H7 (cell line): ENCODE data around the gene PDGFC. TPM values are rescaled to one million over a fixed set of nuclear protein-coding genes. Genes with fewer than 3 reads are reported as not detected.
"Not testable (repeated sequence)": the region's sequence is repeated elsewhere in the genome, so short reads cannot be mapped to it uniquely, and the experiment has no call there.

ENCODE experiments used
- DNase-seq: peaks from one replicate; pipeline ENCODE4 v3.0.0; 2012
- H3K27me3 ChIP-seq: 2 replicates; pipeline ENCODE4 v1.6.0; 2011; ENCODE audit warnings: mild to moderate bottlenecking, low read length; ENCODE audit not compliant: control insufficient read depth, insufficient read depth
- H3K36me3 ChIP-seq: replicated peaks from 2 replicates; pipeline ENCODE4 v1.5.1; 2011; ENCODE audit warnings: low read length; ENCODE audit not compliant: control insufficient read depth, insufficient read depth
- H3K4me3 ChIP-seq: 2 replicates; pipeline ENCODE4 v1.5.1; 2011; ENCODE audit warnings: low read depth, mild to moderate bottlenecking, control low read depth, low read length, moderate library complexity; ENCODE audit not compliant: insufficient read depth
- total RNA-seq: library from RNA; depleted of rRNA; stranded (reverse); fragments of >200 nt; shearing (Covaris generic); gene quantifications from 2 replicates; pipeline ENCODE4 v1.2.3, GENCODE V29; 2014

Gene PDGFC
- total RNA-seq, 1 experiment from 2014 or later, result 6.5 TPM

DNA sequence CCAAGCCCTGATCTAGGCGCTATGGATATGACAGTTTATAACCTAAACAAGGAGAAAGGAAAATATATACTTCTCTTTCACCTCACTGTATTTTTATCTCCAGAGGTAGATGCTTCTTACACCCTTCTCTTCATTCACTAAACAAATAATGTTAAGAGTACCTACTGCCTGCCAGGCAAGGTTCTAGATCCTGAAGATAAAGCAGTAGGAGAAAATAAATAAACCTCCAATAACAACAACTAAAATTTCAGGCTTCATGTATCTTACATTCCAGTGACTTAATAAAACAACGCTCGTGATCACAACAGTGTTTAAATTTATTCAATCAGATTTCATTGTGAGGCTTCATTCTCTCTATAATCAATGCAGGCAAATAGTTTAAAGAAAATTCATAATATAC is 20.7 kb downstream of the PDGFC start:
- DNase-seq, result no peak
- Histone ChIP-seq H3K27me3 (no peaks in the 10 kb centered on the region), H3K36me3 (no peaks in the 10 kb centered on the region), H3K4me3 (no peak overlapping the region)

DNA sequence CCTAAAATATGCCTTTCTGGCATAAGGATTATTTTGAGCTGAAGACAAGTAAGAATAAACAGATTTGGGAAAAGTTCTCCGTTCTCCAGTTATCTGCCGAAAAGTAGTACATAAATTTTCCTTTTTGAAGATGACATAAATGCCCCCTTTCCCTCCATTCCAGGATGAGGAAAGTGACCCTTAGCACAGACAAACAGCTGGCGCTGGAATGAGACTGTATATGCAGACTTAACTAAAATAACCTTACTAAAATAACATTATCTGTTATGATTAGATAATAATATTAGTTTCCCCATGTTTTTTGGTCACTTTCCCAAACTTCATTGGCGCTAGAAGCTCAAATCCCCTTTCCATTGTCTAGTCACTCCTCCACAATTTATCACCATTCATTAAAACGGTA is 21.5 kb downstream of the PDGFC start:
- H3K36me3 ChIP-seq, result no peaks in the 10 kb centered on the region
- H3K4me3 ChIP-seq, result no peak overlapping the region
- no peaks in the 10 kb centered on the region for H3K27me3 ChIP-seq
- no peak for DNase-seq

DNA sequence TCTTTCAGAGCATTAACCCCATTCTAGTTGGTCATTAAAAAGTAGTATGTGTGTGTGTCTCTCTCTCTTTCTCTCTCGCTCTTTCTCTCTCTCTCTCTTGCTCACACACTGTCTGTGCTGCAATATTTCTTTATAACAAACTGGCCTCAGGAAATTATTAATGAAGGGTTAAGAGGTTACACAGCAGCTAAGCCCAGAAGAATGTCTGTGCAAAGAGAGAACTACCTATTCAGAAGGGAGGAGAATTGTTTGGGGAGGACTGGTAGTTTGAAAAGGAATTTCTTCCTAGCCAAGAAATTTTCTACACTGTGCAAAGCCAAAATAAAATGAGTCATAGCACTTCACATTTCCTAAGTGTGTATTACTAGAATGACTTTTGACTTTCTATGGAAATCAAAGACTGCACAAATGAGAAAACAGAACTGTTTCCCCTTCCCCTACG is 22.2 kb downstream of the PDGFC start:
- H3K27me3 ChIP-seq, result no peaks in the 10 kb centered on the region
- no peak for DNase-seq
- H3K36me3 ChIP-seq, result no peaks in the 10 kb centered on the region
- H3K4me3 ChIP-seq, result no peak overlapping the region

DNA sequence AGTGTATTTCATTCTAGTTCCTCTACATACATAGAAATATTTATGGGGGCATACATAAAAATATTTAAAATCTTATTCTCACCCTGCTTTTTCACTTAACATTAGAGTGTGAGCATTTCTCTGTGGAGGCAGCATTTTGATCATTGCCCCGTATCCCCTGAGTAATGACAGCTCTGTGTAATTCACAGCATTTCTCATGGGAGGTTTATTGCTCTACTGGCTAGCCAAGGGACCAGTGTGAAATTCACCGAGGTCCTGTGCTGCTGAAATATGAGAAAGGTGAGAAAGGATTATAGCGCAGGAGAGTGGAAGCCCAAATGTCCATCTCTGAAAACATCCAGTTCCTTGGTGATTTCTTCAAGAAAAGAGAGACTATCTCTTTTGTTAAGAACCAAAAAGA is 22.9 kb downstream of the PDGFC start:
- Histone ChIP-seq H3K27me3 (no peaks in the 10 kb centered on the region), H3K4me3 (no peak overlapping the region)
- DNase-seq, result no peak

DNA sequence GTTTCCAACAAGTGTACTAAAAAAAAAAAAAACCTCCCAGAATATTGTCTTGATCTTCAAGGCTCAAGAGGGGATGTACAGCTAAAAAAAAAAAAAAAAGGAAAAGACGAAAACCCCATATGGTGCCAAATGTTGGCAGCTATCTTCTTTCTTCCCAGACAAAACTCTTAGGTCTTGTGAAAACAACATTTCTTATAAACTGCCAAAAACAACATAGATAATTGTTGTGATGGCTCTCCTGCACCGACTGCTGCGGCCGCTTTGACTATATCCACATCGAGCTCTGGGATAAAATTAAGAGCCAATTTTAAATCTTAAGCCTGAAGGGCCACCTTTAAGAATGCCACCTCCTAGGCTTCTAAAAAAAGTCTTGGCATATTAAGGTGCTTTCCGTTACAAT is 23.5 kb downstream of the PDGFC start:
- H3K27me3 ChIP-seq, result no peaks in the 10 kb centered on the region
- DNase-seq, result no peak
- no peaks in the 10 kb centered on the region for H3K36me3 ChIP-seq
- no peak overlapping the region for H3K4me3 ChIP-seq

More for the DNA sequence above, 22.9 kb downstream of the PDGFC start:
- H3K36me3 ChIP-seq, result no peaks in the 10 kb centered on the region

DNA sequence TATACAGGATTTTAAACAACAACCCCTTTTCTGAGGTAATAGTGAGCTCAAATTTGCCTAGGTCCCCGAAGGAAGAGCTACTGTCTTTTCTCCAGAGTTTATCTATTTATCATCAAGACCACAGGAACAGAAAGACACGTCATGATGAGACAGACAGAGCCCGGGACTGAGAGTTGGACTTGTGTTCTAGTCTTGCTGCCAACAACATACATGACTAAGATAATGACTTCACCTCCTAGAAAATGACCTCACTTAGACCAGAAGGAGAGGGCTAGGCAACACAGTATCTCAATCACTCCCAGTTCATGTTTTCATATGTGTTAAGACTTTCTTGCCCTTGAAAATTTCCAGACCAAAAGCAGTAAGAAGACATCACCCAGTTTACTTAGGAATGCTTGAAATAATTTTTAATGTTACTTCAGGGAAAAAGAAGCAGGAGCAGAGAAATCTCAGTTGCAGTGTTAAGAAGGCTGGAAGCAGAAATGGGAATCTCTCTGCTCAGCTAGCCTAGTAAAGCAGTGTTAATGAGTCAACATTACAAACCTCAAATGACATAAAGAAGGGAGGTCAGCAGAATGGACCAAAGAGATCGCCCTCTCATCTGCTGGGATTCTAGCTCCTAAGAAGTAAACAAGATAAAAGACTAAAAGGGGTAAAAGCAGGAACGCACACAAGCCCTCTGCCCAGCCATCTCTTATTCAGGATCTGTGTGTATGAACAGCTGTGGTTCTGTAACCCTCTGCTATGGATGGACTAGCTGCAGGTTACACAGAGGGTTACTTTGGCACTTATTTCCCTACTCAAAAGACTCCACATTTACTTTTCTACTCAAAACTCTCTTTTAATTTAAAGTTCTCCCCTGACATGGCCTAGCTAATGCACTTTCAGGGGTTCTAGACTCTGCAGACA is 24.8 kb downstream of the PDGFC start:
- Histone ChIP-seq H3K4me3 (no peak overlapping the region), H3K36me3 (no peaks in the 10 kb centered on the region), H3K27me3 (no peaks in the 10 kb centered on the region)
- DNase-seq, result no peak

DNA sequence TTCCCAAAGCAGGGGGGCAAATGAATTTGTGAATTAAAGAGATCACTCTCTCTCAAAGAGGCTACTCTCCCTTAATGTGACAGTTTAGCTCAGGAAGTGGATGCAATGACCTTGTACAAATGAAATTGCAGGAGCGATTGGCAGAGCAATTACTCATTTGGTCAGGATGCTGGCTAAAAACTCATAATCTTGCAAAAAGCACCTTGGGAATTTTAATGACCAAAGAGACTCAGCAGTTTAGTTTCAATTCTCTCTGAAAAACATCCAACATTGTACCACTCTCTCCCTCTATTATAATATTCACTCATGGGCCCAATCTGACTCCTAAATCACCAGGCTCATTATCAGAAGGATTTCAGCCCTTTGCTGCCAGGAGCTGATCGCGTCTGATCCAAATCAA is 26.1 kb downstream of the PDGFC start:
- DNase-seq, result no peak
- Histone ChIP-seq H3K4me3 (no peak overlapping the region), H3K27me3 (no peaks in the 10 kb centered on the region), H3K36me3 (no peaks in the 10 kb centered on the region)

DNA sequence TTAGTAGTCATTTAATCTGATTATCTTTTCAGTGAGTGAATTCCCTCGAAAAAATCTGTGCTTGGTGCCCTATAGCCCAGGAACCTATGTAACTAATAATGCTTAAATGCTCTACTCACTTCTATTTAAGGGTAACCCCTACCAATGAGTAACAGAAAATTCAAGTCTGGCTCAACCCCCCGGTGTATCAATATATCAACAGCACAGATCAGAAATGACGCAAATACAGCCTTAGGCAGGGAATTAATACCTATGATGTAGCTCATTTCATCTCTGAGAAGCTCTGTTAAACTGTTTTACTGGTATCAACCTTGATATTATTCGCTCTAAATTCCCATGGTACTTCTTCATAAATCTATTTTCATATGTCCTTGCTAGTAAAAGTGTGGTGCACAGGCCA is 28.6 kb downstream of the PDGFC start:
- no peaks in the 10 kb centered on the region for H3K27me3 ChIP-seq

DNA sequence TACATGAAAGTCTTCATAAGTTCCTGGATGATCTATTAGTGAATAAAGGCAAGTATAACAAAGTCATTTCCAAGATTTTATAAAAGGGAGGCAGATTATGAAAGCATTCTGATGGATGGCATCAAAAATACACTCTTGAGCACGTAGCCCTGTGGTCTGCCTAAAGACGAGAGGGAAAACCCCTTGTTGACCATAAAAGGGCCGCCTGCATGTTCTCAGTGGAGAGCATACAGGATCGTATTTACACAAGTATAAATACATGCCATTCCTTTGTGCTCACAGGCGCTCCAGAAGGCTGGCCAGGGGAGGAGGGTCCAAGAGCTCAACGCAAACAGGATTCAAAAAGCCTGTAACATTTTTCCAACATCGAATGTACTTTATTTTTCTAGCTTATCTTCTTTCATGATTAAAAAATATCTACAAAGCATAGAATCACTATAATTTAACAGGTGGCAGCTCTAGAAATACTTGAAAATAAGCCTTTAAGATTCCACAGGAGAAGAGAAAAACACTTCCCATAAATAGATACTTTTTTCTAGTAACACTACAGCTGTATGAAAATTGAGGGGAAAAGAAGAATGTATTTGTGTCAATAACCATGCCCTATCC is 29.6 kb downstream of the PDGFC start:
- peak; percentile 7 for DNase-seq
- H3K27me3 ChIP-seq, result no peaks in the 10 kb centered on the region
- H3K36me3 ChIP-seq, result no peaks in the 10 kb centered on the region
- no peak overlapping the region for H3K4me3 ChIP-seq

More for the DNA sequence above, 28.6 kb downstream of the PDGFC start:
- Histone ChIP-seq H3K36me3 (no peaks in the 10 kb centered on the region), H3K4me3 (no peak overlapping the region)
- DNase-seq, result no peak

DNA sequence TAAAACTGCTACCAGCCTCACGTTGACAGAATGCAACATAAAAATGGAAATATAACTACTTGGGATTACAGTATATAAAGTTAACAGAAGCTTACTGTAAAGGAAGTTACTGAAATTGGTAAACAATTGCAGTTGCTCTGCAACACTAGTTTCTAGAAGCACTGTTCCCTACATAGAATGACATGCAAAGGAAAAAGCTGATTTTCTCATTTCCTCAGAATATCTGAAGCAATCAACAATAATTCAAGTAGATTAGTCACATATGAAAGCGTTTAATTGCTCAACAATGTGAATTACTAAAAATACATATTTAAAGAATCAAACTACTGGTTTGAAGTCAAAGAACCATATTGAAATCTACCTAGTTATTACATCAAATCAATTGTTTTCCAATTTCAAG is 31.8 kb downstream of the PDGFC start:
- Histone ChIP-seq H3K27me3 (no peaks in the 10 kb centered on the region), H3K4me3 (no peak overlapping the region), H3K36me3 (no peaks in the 10 kb centered on the region)
- no peak for DNase-seq

DNA sequence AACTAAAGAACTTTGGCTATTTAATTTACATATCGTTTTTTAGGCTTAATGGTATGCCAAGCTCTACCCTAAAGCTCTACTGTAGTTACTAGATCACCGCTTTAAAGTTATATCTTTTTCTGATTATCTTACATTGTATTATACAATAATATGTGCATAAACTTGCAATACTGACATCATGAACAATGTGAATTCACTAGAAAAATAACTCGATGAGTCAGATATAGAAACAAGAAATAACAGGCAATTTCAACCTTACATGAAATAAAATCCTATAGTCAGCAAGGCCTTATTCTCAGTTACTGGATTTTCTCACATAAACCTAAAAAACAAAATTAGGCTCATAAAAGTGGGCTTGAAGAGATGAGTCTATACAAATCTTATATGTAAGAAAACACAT is 32.5 kb downstream of the PDGFC start:
- DNase-seq, result no peak
- no peaks in the 10 kb centered on the region for H3K36me3 ChIP-seq
- H3K27me3 ChIP-seq, result no peaks in the 10 kb centered on the region
- H3K4me3 ChIP-seq, result no peak overlapping the region

DNA sequence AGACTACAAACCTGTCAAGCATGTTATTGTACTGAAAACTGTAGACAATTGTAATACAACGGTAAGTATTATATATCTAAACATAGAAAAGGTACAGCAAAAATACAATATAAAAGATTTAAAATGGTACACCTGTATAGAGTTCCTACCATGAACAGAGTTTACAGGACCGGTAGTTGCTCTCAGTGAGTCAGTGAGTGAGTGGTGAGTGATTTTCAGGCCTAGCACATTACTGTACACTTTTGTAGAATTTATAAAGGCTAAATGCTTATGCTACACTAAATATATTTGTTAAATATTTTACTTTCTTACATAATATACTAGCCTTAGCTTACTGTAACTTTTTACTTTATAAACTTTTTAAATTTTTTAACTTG is 37.4 kb downstream of the PDGFC start:
- no peaks in the 10 kb centered on the region for H3K27me3 ChIP-seq
- no peak overlapping the region for H3K4me3 ChIP-seq
- no peak for DNase-seq
- H3K36me3 ChIP-seq, result no peaks in the 10 kb centered on the region

DNA sequence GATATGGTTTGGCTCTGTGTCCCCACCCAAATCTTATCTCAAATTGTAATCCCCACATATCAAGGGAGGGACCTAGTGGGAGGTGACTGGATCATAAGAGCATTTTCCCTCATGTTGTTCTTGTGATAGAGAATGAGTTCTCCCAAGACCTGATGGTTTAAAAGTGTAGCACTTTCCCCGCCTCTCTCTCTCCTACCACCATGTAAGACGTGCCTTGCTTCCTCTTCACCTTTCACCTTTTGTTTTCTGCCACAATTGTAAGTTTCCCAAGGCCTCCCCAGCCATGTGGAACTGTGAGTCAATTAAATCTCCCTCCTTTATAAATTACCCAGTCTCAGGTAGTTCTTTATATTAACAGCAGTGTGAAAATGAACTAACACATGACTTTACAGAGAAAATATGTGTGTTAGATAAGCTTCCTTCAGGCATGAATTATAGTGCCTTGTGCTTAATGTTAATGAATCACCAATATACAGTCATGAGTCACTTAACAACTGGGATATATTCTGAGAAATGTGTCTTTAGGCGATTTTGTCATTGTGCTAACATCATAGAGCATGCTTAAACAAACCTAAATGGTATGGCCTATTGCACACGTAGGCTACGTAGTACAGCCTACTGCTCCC is 37.9 kb downstream of the PDGFC start:
- Histone ChIP-seq H3K36me3 (no peaks in the 10 kb centered on the region), H3K27me3 (no peaks in the 10 kb centered on the region), H3K4me3 (no peak overlapping the region)
- DNase-seq, result no peak

DNA sequence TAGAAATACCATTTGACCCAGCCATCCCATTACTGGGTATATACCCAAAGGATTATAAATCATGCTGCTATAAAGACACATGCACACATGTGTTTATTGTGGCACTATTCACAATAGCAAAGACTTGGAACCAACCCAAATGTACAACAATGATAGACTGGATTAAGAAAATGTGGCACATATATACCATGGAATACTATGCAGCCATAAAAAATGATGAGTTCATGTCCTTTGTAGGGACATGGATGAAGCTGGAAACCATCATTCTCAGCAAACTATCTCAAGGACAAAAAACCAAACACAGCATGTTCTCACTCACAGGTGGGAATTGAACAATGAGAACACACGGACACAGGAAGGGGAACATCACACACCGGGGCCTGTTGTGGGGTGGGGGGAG is 39.2 kb downstream of the PDGFC start:
- H3K27me3 ChIP-seq, result not testable (repeated sequence)

DNA sequence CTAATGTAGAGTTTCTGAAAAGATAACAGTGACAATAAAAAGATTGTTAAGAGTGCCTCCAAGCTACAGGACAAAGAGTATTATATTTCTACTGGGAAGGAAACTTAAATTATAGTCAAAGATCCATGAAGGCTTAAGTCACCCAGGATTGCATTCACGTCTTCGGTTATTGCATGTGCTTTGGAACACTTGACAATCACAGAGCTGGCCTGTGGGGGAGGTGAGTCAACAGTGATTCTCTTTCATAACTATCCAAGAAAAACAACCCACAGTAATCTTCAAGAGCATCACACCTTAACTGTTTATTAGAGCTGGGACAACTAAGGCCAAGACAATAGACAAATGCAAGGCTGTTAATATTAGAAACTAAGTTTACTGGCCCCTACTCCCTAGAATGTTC is 40.3 kb downstream of the PDGFC start:
- no peaks in the 10 kb centered on the region for H3K27me3 ChIP-seq
- DNase-seq, result no peak
- H3K36me3 ChIP-seq, result no peaks in the 10 kb centered on the region
- no peak overlapping the region for H3K4me3 ChIP-seq

More for the DNA sequence above, 39.2 kb downstream of the PDGFC start:
- not testable (repeated sequence) for H3K36me3 ChIP-seq, H3K4me3 ChIP-seq, DNase-seq
